ENCODE data around the gene MUC4. TPM values are rescaled to one million over a fixed set of nuclear protein-coding genes. Genes with fewer than 3 reads are reported as not detected.
A peak's percentile ranks its signal among the peaks of the same experiment; 100 is the strongest.

MUC4 gene
- total and polyA plus RNA-seq, 2 of the 4 experiments (the other 2 are of a cell fraction), result not detected

GRCh38 chr3:195770081-195770840 is 41.5 kb downstream of the MUC4 start:
- CTCF ChIA-PET, result no interaction called here
- no peak for TF ChIP-seq RCOR1 (IDR thresholded peaks at IDR 0.05; ENCODE audit: insufficient replicate concordance, low read length)
- no peak for TF ChIP-seq MXI1 (IDR thresholded peaks at IDR 0.05; ENCODE audit: borderline replicate concordance, low read depth, low read length)
- TF ChIP-seq CTCF (conservative IDR thresholded peaks at IDR 0.05; ENCODE audit: low read depth, low read length), result no peak
- no peak for TF ChIP-seq CEBPB (IDR thresholded peaks at IDR 0.05; ENCODE audit: low read depth, low read length)
- no peak for TF ChIP-seq USF2 (IDR thresholded peaks at IDR 0.05; ENCODE audit: low read depth, low read length)
- TF ChIP-seq ELK1 (IDR thresholded peaks at IDR 0.05; ENCODE audit: borderline replicate concordance, low read depth, low read length), result no peak
- TF ChIP-seq FOS (IDR thresholded peaks at IDR 0.05; ENCODE audit: low read depth, low read length), result no peak
- TF ChIP-seq RFX5 (IDR thresholded peaks at IDR 0.05; ENCODE audit: low read depth, low read length), result no peak
- dilution Hi-C loops (cut with HindIII; ENCODE audit: low sequenced_read_pairs, unreplicated experiment), result no loop called here

More at GRCh38 chr3:195770081-195770840, 41.5 kb downstream of the MUC4 start:
- H3K4me3 ChIP-seq (ENCODE audit: insufficient read depth, low read depth, low read length), result no peak overlapping the region
- POLR2A ChIA-PET (ENCODE audit: unreplicated experiment), result no interaction called here
- no peak overlapping the region for H3K18ac ChIP-seq (ENCODE audit: low read depth, low read length)
- in situ Hi-C loops (cut with MboI; ENCODE audit: low sequenced_read_pairs), result no loop called here
- no peak overlapping the region for H3K27ac ChIP-seq (ENCODE audit: insufficient read depth, low read length)
- H2BK20ac ChIP-seq (ENCODE audit: low read depth, low read length), result no peak overlapping the region
- H4K5ac ChIP-seq (ENCODE audit: low read depth, low read length), result no peak overlapping the region
- H2BK15ac ChIP-seq (ENCODE audit: low read depth, low read length), result no peak overlapping the region
- no peak overlapping the region for H4K8ac ChIP-seq (ENCODE audit: low read depth in 2 of 2, low read length in 2 of 2)
- no peak overlapping the region for H3K4ac ChIP-seq (ENCODE audit: low read depth, low read length)
- WGBS, 2 experiments (ENCODE audit: extremely low coverage in 2 of 2, insufficient read length in 1 of 2), result 79% methylated on average over 3 of the region's 16 CpGs; no CpG with 5 or more reads in 1 of the 2 experiments
- no peak overlapping the region for H3K9ac ChIP-seq (ENCODE audit: low read depth, low read length)
- no peak overlapping the region for H3K23ac ChIP-seq (ENCODE audit: low read depth, low read length)
- no peaks in the 10 kb centered on the region for H4K20me1 ChIP-seq (ENCODE audit: insufficient read depth, low read length)
- no peaks in the 10 kb centered on the region for H3K4me1 ChIP-seq (ENCODE audit: control insufficient read depth, insufficient read depth, low read length)
- peaks cover 3% of the 10 kb centered on the region; the same call in 1 of the 2 replicates for H3K9me3 ChIP-seq (ENCODE audit: control insufficient read depth, insufficient read depth, low read length)
- BruUV-seq (replicated peaks), result no TSS peak
- peaks cover 3% of the 10 kb centered on the region; the same call in 1 of the 2 replicates for H3K27me3 ChIP-seq (ENCODE audit: control insufficient read depth, insufficient read depth, low read length)
- no peak overlapping the region for H4K91ac ChIP-seq (ENCODE audit: insufficient read depth, low read depth, low read length)
- no peak for DNase-seq
- H3K14ac ChIP-seq (replicated peaks; ENCODE audit: low read depth, low read length), result no peak overlapping the region
- H2BK120ac ChIP-seq (ENCODE audit: low read depth, low read length), result no peak overlapping the region
- no peak overlapping the region for H3K56ac ChIP-seq (ENCODE audit: extremely low read depth, insufficient read depth, low read length)
- no peak overlapping the region for H2AK5ac ChIP-seq (ENCODE audit: low read depth, low read length)
- H3K36me3 ChIP-seq (ENCODE audit: control insufficient read depth, insufficient read depth, low read length), result no peaks in the 10 kb centered on the region
- no peaks in the 10 kb centered on the region for H3K9me1 ChIP-seq (ENCODE audit: insufficient read depth, low read length)
- intact Hi-C loops (cut with micrococcal nuclease), result no loop called here
- no peaks in the 10 kb centered on the region for H3K79me1 ChIP-seq (ENCODE audit: low read depth in 1 of 2, low read length in 2 of 2)
- H2AK9ac ChIP-seq (replicated peaks; ENCODE audit: low read depth, low read length, poor library complexity), result no peak overlapping the region
- no peak overlapping the region for H2BK5ac ChIP-seq (ENCODE audit: low read depth, low read length, poor library complexity, severe bottlenecking)
- no peak for ATAC-seq (ENCODE audit: low read depth)
- no peak overlapping the region for H3K4me2 ChIP-seq (ENCODE audit: low read depth, low read length)
- H2AFZ ChIP-seq (replicated peaks; ENCODE audit: low read length, poor library complexity), result peak overlapping the region; percentile 21

Measured in IMR-90 (cell line).